GM12892 (cell line): ENCODE data around the gene AKAP12.
"Not testable (repeated sequence)": the region's sequence is repeated elsewhere in the genome, so short reads cannot be mapped to it uniquely, and the experiment has no call there.

Experiments
- DNase-seq: peaks from one replicate; pipeline ENCODE4 v3.0.0; 2011; ENCODE audit not compliant: insufficient read length
- FAIRE-seq: peaks from 2 replicates; lab custom pipeline; 2011; peaks lifted over from hg19 to GRCh38; lab: Jason Lieb, UNC
- POLR2A ChIP-seq: IDR thresholded peaks from 2 replicates; pipeline ENCODE4 v1.6.1; 2011; ENCODE audit warnings: low read depth, low read length, control low read depth
- POLR2AphosphoS5 ChIP-seq: IDR thresholded peaks from 2 replicates; pipeline ENCODE4 v1.6.1; 2011; ENCODE audit warnings: low read depth, low read length, control low read depth
- TAF1 ChIP-seq: IDR thresholded peaks from 2 replicates; pipeline ENCODE4 v1.6.1; 2011; ENCODE audit warnings: low read depth, mild to moderate bottlenecking, control low read depth, low read length, borderline replicate concordance

The AKAP12 gene

GRCh38 chr6:151307501-151307900 is 67.7 kb downstream of the AKAP12 start:
- TF ChIP-seq POLR2AphosphoS5 (no peak), TAF1 (no peak), POLR2A (no peak)

GRCh38 chr6:151309619-151310018 is 69.9 kb downstream of the AKAP12 start:
- no peak for TF ChIP-seq POLR2A
- TF ChIP-seq POLR2AphosphoS5 = no peak
- no peak for TF ChIP-seq TAF1
- no peak for FAIRE-seq

More at GRCh38 chr6:151307501-151307900, 67.7 kb downstream of the AKAP12 start:
- DNase-seq (no peak), FAIRE-seq (no peak)

GRCh38 chr6:151310279-151310678 is 70.5 kb downstream of the AKAP12 start:
- DNase-seq (no peak), FAIRE-seq (no peak)

More at GRCh38 chr6:151309619-151310018, 69.9 kb downstream of the AKAP12 start:
- no peak for DNase-seq

DNA sequence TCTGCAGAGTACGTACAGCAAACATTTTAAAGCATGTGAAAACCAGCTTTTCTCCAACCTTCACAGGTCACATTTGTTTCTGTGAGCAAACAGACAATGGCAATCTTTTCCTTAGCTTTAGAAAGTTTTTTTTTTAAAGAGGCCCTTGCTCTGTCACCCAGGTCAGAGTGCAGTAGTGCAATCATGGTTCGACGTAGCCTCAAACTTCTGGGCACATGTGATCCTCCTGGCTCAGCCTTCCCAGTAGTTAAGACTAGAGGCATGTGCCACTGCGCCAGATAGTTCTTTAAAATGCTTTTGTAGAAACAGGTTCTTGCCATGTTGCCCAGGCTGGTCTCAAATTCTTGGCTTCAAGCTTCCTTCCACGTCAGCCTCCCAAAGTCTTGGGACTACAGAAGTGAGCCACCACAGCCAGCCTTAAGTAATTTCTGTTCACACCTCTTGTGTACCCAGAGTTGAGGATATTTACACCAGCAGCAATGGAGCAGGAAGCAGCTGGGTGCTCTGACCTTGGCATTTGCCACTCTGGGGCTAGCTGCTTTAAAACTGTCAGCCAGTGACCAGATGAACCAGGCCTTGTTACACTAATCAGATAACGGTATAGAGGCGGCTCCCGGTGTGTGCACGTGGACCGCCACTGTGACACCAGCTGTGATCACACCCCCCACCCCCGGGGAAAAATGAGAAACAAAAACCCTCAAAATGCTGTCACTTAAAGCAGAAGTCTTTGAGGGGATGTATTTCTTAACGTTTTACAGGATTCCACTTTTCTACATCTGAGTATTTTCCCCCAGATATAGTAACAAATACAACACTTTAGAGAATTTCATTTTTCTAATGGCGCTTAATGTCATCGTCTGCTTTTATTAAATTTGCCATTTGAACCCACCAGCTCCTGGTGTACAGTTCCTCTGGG is 71.3 kb downstream of the AKAP12 start:
- no peak for FAIRE-seq
- no peak for DNase-seq
- no peak for TF ChIP-seq POLR2A
- no peak for TF ChIP-seq POLR2AphosphoS5
- no peak for TF ChIP-seq TAF1

More at GRCh38 chr6:151310279-151310678, 70.5 kb downstream of the AKAP12 start:
- no peak for TF ChIP-seq POLR2AphosphoS5
- no peak for TF ChIP-seq POLR2A
- no peak for TF ChIP-seq TAF1

DNA sequence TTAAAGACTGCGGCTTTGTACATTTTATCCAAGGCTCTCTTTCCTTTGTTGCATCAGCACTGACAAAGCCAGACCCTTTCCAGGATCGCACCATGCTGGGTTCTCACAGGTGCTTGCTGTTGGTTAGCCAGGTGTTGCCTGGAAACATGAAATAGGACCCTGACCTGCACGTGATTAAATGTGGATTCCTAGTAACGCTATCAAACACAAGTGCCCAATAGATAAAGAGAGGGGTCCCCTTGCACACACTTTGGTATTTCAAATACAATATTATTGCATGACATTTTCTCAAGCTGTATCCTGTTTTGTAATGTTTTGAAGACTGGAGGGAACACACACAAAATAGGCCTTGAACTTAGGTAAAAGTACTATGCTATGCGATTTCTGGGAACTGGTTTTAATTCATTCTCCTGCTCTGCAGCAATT is 73.3 kb downstream of the AKAP12 start:
- DNase-seq = no peak
- TF ChIP-seq POLR2A = no peak
- no peak for TF ChIP-seq POLR2AphosphoS5
- no peak for TF ChIP-seq TAF1
- FAIRE-seq = no peak

DNA sequence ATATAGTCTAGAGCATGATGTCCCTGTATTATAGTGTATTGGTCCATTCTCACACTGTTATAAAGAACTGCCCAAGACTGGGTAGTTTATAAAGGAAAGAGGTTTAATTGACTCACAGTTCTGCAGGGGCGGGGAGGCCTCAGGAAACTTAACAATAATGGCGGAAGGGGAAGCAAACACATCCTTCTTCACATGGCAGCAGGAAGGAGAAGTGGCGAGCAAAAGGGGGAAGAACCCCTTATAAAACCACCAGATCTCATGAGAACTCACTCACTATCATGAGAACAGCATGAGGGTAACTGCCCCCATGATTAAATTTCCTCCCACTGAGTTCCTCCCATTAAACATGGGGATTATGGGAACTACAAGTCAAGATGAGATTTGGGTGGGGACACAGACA is 75.9 kb downstream of the AKAP12 start:
- DNase-seq, FAIRE-seq: not testable (repeated sequence)

GRCh38 chr6:151317103-151317994 is 77.6 kb downstream of the AKAP12 start:
- TF ChIP-seq POLR2A (no peak), POLR2AphosphoS5 (no peak), TAF1 (no peak)
- no peak for FAIRE-seq
- no peak for DNase-seq

- no peak for TF ChIP-seq POLR2A
- TF ChIP-seq TAF1 = no peak
- no peak for TF ChIP-seq POLR2AphosphoS5
- FAIRE-seq = no peak
- DNase-seq = no peak
These were observed 78.2 kb downstream of the AKAP12 start for GRCh38 chr6:151317995-151318365.

- no peak for DNase-seq
- no peak for FAIRE-seq
- TF ChIP-seq POLR2A = no peak
These were observed 80.4 kb downstream of the AKAP12 start for GRCh38 chr6:151320140-151320539.

GRCh38 chr6:151321438-151321837 is 81.7 kb downstream of the AKAP12 start:
- FAIRE-seq = no peak
- DNase-seq = no peak
- no peak for TF ChIP-seq POLR2A
- TF ChIP-seq TAF1 = no peak
- TF ChIP-seq POLR2AphosphoS5 = no peak

DNA sequence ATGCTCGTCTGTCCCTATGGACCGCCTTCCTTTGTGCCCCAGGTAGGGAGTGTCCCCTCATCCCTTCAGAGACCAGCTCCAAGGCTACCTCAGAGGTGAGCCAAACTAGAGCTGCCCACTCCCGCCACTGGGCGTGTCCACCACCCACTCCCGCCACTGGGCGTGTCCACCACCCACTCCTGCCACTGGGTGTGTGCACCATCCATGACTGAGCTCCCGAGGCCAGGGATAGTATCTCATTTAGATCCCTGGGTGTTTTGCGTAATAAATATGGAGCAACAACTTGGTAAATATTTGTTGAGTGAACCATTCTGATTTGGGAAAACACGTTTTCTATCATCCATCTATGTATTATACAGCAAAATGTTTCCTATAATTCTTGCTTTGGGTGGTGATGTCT is 82.8 kb downstream of the AKAP12 start:
- FAIRE-seq (no peak), DNase-seq (no peak)
- TF ChIP-seq POLR2A (no peak), POLR2AphosphoS5 (no peak), TAF1 (no peak)
